Stimulated activated CD4-positive, alpha-beta T cell treated with anti-CD3 and anti-CD28 coated beads, Interleukin-12 subunit alpha, Interleukin-12 subunit beta, amount 100 ng/mL, for 4 hours (primary cell): ENCODE data around the gene HOXD11.
A peak's percentile ranks its signal among the peaks of the same experiment; 100 is the strongest.

Experiments
- DNase-seq: peaks from one replicate; pipeline ENCODE4 v3.0.0-alpha.2; 2020

Gene HOXD11

DNA sequence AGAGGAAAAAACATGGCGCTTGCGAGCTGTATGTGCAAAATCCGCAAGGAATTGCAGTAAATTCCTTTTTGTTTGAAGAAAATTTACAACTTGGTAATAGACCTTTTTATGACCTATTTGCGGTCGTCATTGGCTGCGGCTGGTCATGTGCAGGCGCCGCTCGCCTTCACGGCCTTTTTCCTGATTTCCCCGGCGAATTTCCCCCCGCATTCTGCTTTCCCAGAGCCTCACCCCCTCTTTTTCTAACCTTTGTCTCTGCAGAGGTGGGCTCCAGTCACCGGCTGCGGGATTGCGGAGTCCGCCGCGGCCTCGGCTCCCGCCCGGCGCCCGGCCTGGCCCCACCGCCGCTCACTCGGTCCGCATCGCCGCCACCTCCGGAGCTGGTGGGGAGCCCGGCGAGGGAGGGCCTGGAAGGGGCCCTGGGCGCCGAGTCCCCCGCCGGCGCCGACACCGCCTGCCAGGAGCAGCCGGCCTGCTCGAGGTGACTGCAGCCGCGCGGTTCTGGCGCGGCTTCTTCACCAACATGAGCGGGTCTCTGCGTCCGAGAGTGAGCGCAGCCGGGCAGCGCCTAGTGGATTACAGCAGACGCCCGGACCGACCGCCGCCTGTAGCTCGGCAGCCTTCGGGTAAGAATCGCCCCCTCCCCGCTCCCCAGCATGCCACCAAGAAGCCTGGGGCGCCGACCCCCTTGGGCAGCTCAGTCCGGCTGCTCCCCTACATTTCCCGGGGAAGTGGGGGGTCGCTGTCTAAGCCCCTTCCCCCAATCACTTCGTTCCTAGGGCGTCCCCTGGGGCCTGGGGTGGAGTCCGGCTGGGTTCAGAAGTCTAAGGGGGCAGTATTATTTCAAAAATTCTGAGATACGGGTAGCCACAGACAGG, 29.5 kb downstream of the HOXD11 start:
- no peak for DNase-seq

DNA sequence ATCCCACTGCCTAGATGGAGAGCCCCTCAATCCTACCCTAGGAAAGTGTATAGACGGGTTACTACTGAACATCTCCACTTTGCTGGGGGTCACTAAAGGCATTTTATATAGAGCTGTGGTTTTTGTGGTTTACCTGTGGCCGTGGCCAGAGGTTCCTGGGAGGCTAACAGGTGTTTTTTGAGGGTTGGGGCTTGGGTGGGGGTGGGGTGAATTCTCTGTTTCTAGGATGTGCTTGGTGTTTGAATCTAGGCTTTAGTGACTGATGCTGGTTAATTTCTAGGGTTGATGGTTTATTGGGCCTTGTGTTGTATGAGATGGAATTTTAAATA, 30.1 kb downstream of the HOXD11 start:
- DNase-seq: no peak

DNA sequence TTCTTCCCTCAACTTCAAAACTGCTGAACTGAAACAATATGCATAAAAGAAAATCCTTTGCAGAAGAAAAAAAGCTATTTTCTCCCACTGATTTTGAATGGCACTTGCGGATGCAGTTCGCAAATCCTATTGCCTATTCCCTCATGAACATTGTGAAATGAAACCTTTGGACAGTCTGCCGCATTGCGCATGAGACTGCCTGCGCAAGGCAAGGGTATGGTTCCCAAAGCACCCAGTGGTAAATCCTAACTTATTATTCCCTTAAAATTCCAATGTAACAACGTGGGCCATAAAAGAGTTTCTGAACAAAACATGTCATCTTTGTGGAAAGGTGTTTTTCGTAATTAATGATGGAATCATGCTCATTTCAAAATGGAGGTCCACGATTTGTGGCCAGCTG, 30.8 kb downstream of the HOXD11 start:
- no peak for DNase-seq

DNA sequence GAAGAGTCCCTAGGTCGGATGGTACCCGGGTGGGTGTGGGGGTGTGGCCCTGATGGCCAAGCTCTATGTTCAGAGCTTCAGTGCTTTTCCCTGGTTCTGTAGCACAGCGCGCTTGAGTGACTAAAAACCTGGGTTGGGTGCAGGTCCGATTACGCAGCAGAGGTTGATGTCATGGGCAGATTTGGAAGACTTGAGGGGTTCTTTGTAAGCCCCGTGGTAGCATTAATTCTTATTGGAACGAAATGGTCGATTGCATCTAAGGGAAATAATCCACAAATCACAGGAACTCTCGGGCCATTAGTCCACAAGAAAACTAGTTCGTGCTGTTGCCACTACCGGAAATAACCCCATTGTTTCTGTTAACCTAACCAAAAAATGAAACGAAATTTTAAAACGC, 31.4 kb downstream of the HOXD11 start:
- no peak for DNase-seq

DNA sequence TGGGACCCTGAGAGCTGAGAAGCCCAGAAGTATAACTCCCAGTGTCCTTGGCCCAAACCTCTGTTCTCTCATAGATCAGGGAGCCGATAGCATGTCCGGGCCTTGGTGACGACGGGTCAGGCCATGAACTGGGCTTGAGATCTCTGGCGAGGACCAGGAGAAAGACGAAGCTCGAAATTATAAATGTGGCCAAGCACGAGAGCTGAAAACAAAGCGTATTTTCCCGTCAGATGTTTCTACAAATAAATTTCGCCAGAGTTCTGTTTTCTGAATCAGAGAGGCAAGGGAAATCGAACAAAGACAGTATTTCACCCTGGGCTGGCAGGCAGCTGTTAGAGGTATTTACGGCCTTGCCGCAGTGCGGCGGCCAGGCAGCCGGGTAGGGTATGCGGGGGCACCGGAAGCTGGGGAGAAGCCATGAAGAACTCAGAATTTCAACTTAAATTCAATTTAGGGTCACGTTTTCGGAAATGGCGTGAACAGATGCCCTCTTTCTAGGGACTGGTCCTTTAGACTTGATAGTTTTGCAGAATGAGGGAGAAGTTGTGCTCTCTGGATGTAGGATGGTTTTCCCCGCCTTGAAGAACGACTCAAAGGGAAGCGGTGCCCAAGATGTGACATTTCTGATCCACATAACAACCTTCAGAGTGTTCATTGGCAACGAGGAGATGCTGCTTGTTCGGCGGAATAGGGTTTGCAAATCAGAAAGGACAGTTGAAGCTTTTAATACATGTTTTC, 32.0 kb downstream of the HOXD11 start:
- no peak for DNase-seq

GRCh38 chr2:176139661-176140512, 32.8 kb downstream of the HOXD11 start:
- DNase-seq: no peak

DNA sequence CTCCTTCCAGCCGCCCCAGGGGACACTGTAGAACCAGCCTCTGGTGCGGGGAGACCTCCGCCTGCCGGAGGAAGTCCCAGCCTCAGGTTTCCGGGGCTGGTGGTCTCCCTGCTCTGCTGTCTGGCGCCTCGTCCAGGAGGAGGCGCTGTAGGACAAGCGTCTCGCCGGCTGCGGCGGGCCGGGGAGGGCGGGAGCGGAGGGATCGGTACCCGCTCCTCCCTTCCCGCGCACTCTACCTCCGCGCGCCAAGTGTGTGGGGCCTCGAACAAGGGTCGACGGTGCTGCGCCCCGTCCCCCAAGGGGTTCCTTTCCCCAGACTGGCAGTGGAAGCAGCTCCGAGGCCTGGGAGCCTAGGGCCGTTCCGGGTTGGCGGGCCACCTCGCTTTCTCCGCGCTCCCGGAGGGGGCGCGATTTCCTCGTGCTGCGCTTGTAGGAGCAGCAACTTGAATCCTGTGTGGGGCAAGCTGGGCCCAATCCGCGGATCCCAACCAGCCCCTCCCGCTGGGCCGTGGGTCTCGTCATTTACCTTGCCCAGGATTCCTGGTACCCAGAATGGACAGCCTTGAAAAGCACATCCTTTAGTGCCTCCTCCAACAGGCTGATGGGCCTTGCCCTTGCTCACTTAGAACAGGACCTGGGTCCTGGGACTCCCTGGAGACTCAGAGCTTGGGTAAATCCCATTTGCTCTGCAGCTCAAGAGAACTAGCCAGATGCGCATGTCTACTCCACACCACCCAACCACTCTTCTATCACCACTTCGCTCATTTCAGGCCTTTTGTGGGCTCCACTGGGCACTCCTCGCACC, 33.6 kb downstream of the HOXD11 start:
- DNase-seq: peak; percentile 62

DNA sequence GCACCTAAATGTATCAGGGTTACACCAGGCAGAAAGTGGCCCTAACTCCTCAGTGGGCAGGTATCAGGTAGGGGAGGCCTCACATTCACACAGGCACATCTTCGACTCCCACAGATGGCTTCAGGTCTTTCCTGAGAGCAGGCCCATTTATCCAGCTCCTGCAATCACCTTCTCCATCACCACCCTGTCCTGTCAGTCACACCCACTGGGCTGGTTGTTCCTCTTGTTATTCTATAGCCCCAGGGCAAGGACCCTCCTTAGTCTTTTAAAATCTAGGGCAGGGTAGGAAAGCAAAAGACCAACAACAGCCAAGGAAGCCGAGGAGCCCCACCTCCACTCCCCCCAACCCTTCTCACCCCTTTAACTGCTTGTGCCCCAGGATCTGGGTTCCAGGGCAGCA, 35.2 kb downstream of the HOXD11 start:
- no peak for DNase-seq

GRCh38 chr2:176145085-176145969, 38.2 kb downstream of the HOXD11 start:
- no peak for DNase-seq

GRCh38 chr2:176146101-176146500, 39.0 kb downstream of the HOXD11 start:
- no peak for DNase-seq

DNA sequence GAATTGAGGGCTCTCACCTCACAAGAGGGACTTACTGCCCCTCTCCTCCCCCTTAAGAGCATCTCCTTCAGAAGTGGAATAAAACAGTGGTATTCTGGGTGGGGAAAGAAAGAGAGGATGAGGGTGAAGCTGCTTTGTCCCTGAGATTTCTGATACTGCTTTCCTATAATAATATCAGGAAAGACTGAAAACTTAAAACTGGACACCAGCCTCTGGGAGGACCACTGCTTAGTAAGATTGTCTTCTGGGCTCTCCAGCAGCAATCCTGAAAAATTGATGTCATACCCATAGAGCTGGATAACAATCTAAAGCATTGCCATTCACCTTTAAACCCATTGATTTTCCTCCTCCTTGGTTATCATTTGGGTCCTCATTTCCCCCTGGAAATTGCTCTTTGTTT, 39.6 kb downstream of the HOXD11 start:
- no peak for DNase-seq

DNA sequence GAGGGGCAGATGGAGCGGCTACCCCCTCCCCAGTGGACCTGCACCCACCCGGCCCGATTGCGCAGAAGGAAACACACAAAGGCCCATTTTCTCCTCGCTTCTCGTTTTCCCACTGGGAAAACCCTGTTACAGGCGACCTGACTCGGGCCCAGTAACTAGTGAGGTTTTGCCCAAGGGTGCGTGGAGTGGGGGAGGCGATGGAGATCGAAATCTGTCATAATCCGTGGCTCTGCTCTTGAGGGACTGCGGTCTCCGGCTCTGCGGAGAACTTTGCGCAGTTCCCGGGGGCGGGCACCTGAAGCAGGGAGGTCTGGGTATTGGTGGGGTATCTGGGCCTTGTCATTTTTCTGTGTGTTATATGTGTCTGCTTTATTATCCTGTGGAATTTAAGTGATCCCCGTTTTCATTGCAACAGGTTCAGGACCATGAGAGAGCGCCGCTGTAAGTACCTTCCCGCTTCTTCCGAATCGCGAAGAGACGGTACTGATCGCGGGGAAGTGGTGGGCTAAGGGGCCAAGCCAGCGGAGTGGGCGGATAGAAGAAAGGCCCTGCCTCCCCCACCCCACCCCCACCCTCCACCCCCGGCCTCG, 40.2 kb downstream of the HOXD11 start:
- no peak for DNase-seq

DNA sequence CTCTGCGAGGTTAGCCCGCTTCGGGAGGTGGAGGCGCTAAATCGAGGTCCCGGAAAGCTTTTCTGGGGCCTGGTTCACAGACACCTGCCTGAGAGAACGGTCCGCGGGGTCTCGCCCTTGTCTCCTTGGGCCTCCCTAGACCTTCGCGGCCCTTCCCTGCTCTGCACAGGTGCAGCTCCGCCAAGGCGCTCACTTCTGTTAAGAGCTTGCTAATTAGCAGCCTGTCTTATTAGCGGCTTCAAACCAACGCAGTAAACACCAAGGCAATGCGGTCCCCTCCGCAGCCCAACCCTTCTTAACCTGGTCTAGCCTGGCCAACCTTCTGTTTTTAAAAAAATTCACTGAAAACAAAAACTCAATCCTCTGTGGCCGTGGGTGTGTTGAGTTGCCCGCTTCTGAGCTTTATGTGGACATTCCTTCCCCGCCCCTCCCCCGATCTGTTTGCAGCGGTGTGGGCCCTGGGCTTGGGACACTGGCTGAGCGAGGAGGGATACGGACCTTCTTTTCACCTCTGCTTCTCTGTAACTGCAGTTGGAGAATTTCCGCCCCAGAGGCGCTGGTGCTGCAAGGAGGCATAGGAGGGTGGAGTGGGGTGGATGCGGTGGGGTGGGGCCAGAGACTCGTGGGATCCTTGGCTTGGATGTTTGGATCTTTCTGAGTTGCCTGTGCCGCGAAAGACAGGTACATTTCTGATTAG, 40.9 kb downstream of the HOXD11 start:
- DNase-seq: no peak

DNA sequence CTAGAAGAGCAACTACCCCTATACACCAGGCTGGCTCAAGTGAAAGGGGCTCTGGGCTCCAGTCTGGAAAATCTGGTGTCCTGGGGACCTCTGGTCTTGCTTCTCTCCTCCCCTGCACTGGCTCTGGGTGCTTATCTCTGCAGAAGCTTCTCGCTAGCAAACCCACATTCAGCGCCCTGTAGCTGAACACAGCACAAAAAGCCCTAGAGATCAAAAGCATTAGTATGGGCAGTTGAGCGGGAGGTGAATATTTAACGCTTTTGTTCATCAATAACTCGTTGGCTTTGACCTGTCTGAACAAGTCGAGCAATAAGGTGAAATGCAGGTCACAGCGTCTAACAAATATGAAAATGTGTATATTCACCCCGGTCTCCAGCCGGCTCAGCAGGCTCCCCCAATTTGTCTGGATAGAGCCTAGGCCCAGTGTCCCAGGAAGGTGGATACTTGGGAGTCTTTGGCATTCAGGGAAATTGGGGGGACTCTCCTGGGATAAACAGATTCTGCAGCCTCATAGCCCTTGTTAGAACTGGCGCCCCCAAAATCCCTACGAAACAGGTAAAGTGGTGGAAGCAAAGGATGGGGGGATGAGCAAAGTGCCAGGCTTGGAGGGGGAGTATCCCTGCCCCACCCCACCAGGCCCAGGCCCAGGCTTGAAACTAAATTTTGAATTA, 41.8 kb downstream of the HOXD11 start:
- DNase-seq: no peak

DNA sequence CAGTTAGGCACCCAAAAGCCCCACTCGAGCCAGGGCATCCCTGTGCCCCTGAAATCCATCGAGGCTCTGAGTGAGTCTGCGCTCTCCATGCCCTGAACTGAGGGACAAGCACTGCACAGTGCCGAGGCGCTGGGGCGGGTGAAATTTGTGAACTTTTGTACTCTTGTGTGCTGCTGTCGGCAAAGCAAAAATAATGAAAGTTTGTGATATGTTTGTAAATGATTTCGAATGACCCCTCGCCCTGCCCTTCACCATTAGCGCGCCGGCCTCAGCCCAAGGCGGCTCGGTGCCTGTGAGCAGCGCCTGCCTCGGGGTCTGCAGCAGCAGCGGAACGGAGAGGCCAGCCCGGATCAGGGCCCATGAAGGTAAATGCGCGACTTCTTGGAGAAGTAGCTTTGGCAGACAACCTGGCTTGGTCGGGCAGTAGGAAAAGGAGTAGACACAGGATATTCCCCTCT, 42.4 kb downstream of the HOXD11 start:
- DNase-seq: no peak

DNA sequence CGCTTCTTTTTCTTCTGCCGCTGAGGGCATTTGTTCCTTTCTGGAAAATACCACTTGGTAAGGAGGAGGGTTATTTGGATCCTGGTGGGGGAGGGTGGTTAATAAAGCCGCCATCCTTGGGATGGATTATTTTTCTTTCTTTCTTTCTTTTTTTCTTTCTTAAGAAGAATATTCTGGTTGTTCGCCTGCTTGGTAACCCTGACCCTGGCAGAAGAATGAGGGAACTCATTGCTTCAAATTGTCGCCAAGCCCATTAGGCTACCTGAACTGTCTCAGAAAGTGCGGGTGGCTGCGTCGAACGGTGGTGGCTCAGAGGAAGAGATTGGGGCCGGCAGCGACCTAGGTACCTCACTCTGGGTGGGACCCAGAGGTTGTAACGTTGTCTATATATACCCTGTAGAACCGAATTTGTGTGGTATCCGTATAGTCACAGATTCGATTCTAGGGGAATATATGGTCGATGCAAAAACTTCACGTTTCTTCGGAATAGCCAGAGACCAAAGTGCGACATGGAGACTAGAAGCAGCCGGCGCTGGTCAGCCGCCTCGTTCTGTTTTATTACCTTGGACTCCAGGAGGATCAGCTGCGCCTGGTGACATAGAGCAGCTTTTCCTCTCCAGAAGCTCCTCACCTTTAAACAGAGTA, 43.0 kb downstream of the HOXD11 start:
- DNase-seq: no peak

GRCh38 chr2:176150584-176151441, 43.7 kb downstream of the HOXD11 start:
- DNase-seq: no peak
